Keratinocyte (primary cell): ENCODE data around the gene ZEB2. TPM values are rescaled to one million over a fixed set of nuclear protein-coding genes. Genes with fewer than 3 reads are reported as not detected.

ENCODE experiments used
- DNase-seq: peaks from one replicate; pipeline ENCODE4 v3.0.0-alpha.2; 2011; ENCODE audit warnings: low read depth, missing footprints, low spot score
- FAIRE-seq: peaks from 2 replicates; lab custom pipeline; 2011; peaks lifted over from hg19 to GRCh38; lab: Jason Lieb, UNC
- H2AFZ ChIP-seq: 2 replicates; pipeline ENCODE4 v1.6.0; 2012; ENCODE audit warnings: low read length, control low read depth, inconsistent platforms; ENCODE audit not compliant: control insufficient read depth
- H3K27ac ChIP-seq: 2 replicates; pipeline ENCODE4 v1.5.1; 2011; ENCODE audit warnings: low read length; ENCODE audit not compliant: control insufficient read depth, insufficient read depth
- H3K27me3 ChIP-seq: 3 replicates; pipeline ENCODE4 v1.6.0; 2011; ENCODE audit warnings: low read length; ENCODE audit not compliant: control insufficient read depth, insufficient read depth; ENCODE audit errors: extremely low read depth
- H3K36me3 ChIP-seq, 2 experiments: 2 replicates in 1 of 2; 3 replicates in 1 of 2; pipeline ENCODE4 v1.5.1; 2011; ENCODE audit warnings: low read length in 2 of 2, mild to moderate bottlenecking in 1 of 2; ENCODE audit not compliant: control insufficient read depth in 2 of 2, insufficient read depth in 2 of 2; ENCODE audit errors: extremely low read depth in 1 of 2
- H3K4me1 ChIP-seq: 3 replicates; pipeline ENCODE4 v1.5.1; 2011; ENCODE audit warnings: low read length; ENCODE audit not compliant: control insufficient read depth, insufficient read depth; ENCODE audit errors: extremely low read depth
- H3K4me2 ChIP-seq: 3 replicates; pipeline ENCODE4 v1.6.0; 2011; ENCODE audit warnings: low read depth, low read length; ENCODE audit not compliant: control insufficient read depth, insufficient read depth; ENCODE audit errors: extremely low read depth
- H3K4me3 ChIP-seq, 3 experiments: fragments of 200-600 bp in 1 of 3; sonication (generic) in 1 of 3; 2 replicates in 2 of 3; 3 replicates in 1 of 3; pipeline ENCODE4 v1.5.1; 2011 to 2016; ENCODE audit warnings: low read length in 3 of 3, mild to moderate bottlenecking in 3 of 3, control low read depth in 2 of 3, inconsistent platforms in 1 of 3, low read depth in 1 of 3, mixed read lengths in 1 of 3, mixed run types in 1 of 3, moderate library complexity in 1 of 3; ENCODE audit not compliant: control insufficient read depth in 2 of 3, insufficient read depth in 2 of 3; ENCODE audit errors: extremely low read depth in 1 of 3
- H3K79me2 ChIP-seq: 2 replicates; pipeline ENCODE4 v1.6.0; 2012; ENCODE audit warnings: low read length; ENCODE audit not compliant: control insufficient read depth, insufficient read depth
- H3K9ac ChIP-seq: 3 replicates; pipeline ENCODE4 v1.6.0; 2011; ENCODE audit warnings: low read length; ENCODE audit not compliant: control insufficient read depth, insufficient read depth; ENCODE audit errors: extremely low read depth
- H3K9me1 ChIP-seq: 3 replicates; pipeline ENCODE4 v1.6.0; 2011; ENCODE audit warnings: low read length; ENCODE audit not compliant: control insufficient read depth, insufficient read depth; ENCODE audit errors: extremely low read depth
- H3K9me3 ChIP-seq: 2 replicates; pipeline ENCODE4 v1.5.1; 2012; ENCODE audit warnings: low read depth, low read length; ENCODE audit not compliant: control insufficient read depth
- H4K20me1 ChIP-seq: 3 replicates; pipeline ENCODE4 v1.6.0; 2011; ENCODE audit warnings: low read length; ENCODE audit not compliant: control insufficient read depth, insufficient read depth; ENCODE audit errors: extremely low read depth
- EZH2 ChIP-seq: IDR thresholded peaks from one replicate; pipeline ENCODE4 v1.6.1; 2012; ENCODE audit warnings: inconsistent platforms, mild to moderate bottlenecking, low read length, moderate library complexity
- dilution Hi-C: fragments of 300-500 bp; cut with MboI; formaldehyde crosslinking; loops from one replicate; pipeline ENCODE4 v1.7.0; 2020; ENCODE audit warnings: low sequenced_read_pairs; ENCODE audit not compliant: extremely low pct_ligation_motif_present
- polyA plus RNA-seq, 5 experiments: library from polyadenylated mRNA; depleted of rRNA in 3 of 5; stranded (reverse) in 3 of 5; stranded (forward) in 1 of 5; unstranded in 1 of 5; fragments of >200 nt; gene quantifications; 1 replicate in 1 of 5; 2 replicates in 3 of 5; 3 replicates in 1 of 5; pipeline versions ENCODE4 v1.2.1 to v1.2.3, GENCODE V29; 2011 to 2012; ENCODE audit warnings: missing spikeins in 2 of 5, low read depth in 1 of 5, low replicate concordance in 1 of 5
- TF ChIP-seq, protein P1 (sequence below), 3 experiments: IDR thresholded peaks in 1 of 3; conservative IDR thresholded peaks in 1 of 3; optimal IDR thresholded peaks in 1 of 3; 2 replicates in 2 of 3; 3 replicates in 1 of 3; pipeline versions ENCODE3 to v1.5.1; 2011; ENCODE audit warnings: low read length in 3 of 3, mild to moderate bottlenecking in 3 of 3, moderate library complexity in 2 of 3, control low read depth in 1 of 3, inconsistent platforms in 1 of 3; ENCODE audit not compliant: insufficient read depth in 2 of 3; ENCODE audit errors: extremely low read depth in 1 of 3

The ZEB2 gene
- polyA plus RNA-seq, 1 donor (not counting 4 experiments of a cell fraction or from before 2014, with no cell fraction given), result 0.12 TPM

DNA sequence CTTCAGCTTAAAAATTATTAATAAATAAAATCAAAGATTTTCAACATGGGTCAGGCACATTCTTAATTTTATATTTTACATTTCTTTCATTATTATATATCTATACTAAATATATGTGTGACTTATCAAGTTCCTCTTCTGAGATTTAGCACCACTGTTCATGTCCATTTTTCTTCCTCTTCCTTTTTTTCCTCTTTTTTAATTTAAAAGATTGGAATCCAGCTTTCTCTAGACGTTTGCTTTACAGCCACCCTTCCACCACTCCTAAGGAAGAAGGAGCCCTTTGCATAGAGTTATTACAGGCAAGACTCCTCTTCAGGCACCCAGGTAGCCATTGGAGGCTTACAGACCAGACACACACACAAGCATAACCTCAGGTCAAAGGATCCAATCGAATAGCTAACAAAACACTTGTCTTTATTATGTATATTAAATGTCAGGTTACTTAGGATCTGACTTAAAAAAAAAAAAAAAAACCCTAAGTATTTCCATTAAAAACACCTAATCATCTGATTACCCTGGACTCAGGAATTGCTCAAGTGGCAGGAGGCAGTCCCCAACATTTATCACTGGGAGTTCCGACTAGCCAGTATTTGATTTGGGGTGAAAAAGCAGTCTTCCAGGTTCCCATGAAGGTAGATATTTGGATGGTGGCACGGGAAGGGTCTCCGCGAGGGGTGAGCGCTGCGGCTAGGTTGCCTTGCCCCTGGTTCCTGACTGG is 2.4 kb upstream of the ZEB2 start:
- no peak overlapping the region for H3K4me3 ChIP-seq
- H3K4me2 ChIP-seq, result no peak overlapping the region
- H3K27ac ChIP-seq, result no peak overlapping the region

DNA sequence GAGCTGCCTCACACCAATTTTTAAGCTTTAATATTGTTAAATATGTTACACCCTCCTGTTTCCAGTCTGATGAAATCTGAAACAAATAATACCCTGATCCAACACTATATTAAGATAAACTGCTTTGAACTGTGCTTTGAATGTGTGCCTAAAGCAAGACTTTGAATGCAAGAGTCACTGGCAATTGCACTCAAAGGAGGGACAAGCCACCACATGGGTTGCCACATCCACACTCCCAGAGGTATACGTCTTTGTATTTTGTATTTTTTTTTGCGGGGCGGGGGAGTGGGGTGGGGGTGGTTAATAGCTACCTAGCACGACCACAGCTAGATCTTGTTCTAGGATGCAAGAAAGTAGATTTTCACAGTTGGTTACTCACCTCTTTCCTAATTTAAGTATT is 1.8 kb upstream of the ZEB2 start:
- H3K9me1 ChIP-seq, result no peaks in the 10 kb centered on the region
- no peak overlapping the region for H3K9ac ChIP-seq
- no peak overlapping the region for H3K4me2 ChIP-seq
- no peaks in the 10 kb centered on the region for H3K36me3 ChIP-seq
- dilution Hi-C loops, result no loop called here
- no peaks in the 10 kb centered on the region for H3K79me2 ChIP-seq
- peaks cover 2% of the 10 kb centered on the region for H4K20me1 ChIP-seq
- H3K4me3 ChIP-seq, result no peak overlapping the region
- DNase-seq (no peak), FAIRE-seq (no peak)
- no peak for TF ChIP-seq EZH2
- TF ChIP-seq, protein P1, sequence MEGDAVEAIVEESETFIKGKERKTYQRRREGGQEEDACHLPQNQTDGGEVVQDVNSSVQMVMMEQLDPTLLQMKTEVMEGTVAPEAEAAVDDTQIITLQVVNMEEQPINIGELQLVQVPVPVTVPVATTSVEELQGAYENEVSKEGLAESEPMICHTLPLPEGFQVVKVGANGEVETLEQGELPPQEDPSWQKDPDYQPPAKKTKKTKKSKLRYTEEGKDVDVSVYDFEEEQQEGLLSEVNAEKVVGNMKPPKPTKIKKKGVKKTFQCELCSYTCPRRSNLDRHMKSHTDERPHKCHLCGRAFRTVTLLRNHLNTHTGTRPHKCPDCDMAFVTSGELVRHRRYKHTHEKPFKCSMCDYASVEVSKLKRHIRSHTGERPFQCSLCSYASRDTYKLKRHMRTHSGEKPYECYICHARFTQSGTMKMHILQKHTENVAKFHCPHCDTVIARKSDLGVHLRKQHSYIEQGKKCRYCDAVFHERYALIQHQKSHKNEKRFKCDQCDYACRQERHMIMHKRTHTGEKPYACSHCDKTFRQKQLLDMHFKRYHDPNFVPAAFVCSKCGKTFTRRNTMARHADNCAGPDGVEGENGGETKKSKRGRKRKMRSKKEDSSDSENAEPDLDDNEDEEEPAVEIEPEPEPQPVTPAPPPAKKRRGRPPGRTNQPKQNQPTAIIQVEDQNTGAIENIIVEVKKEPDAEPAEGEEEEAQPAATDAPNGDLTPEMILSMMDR (optimal IDR thresholded peaks at IDR 0.05 in 1 of 3, IDR thresholded peaks at IDR 0.05 in 1 of 3, conservative IDR thresholded peaks at IDR 0.05 in 1 of 3; ENCODE audit: extremely low read depth in 1 of 3, insufficient read depth in 2 of 3, low read length in 3 of 3), result no peak
- peaks cover 78% of the 10 kb centered on the region for H3K27me3 ChIP-seq
- no peak overlapping the region for H3K27ac ChIP-seq
- H3K9me3 ChIP-seq, result no peaks in the 10 kb centered on the region
- H2AFZ ChIP-seq, result no peak overlapping the region
- H3K4me1 ChIP-seq, result peaks cover 3% of the 10 kb centered on the region

More for the DNA sequence above, 2.4 kb upstream of the ZEB2 start:
- Histone ChIP-seq H3K9me3 (no peaks in the 10 kb centered on the region), H3K79me2 (no peaks in the 10 kb centered on the region), H3K36me3 (no peaks in the 10 kb centered on the region), H2AFZ (no peak overlapping the region), H3K9me1 (no peaks in the 10 kb centered on the region), H3K4me1 (peaks cover 3% of the 10 kb centered on the region), H4K20me1 (peaks cover 2% of the 10 kb centered on the region), H3K9ac (no peak overlapping the region), H3K27me3 (peaks cover 73% of the 10 kb centered on the region)
- peak; percentile 72 for TF ChIP-seq EZH2
- TF ChIP-seq, protein P1 (optimal IDR thresholded peaks at IDR 0.05 in 1 of 3, IDR thresholded peaks at IDR 0.05 in 1 of 3, conservative IDR thresholded peaks at IDR 0.05 in 1 of 3; ENCODE audit: extremely low read depth in 1 of 3, insufficient read depth in 2 of 3, low read length in 3 of 3), result no peak
- DNase-seq, result no peak
- dilution Hi-C loops, result no loop called here
- no peak for FAIRE-seq
